WTC11 (cell line): ENCODE data around the gene NTRK1. TPM values are rescaled to one million over a fixed set of nuclear protein-coding genes. Genes with fewer than 3 reads are reported as not detected.

Experiments used
- ATAC-seq: fragments of 200-7000 bp; cut with Tn5 transposase; 2 replicates; pipeline ENCODE4 v1.10.0; 2021; ENCODE audit warnings: mild to moderate bottlenecking, moderate library complexity
- CTCF ChIA-PET: fragments of 300-600 bp; sonication (Branson Sonifier 250); formaldehyde crosslinking; loops from one replicate; lab custom pipeline; 2021; ENCODE audit warnings: antibody characterized with exemption; lab: Charles Lee
- POLR2A ChIA-PET: fragments of 350-600 bp; sonication (Branson Sonifier 250); formaldehyde crosslinking; loops from one replicate; lab custom pipeline; 2021; ENCODE audit warnings: antibody characterized with exemption; lab: Charles Lee
- DNase-seq: peaks from one replicate; pipeline ENCODE4 v3.0.0; 2021; ENCODE audit warnings: low spot score
- H3K27ac Mint-ChIP-seq: 2 replicates; pipeline ENCODE4 v1.8.0; 2021; ENCODE audit warnings: mixed read lengths
- H3K27me3 Mint-ChIP-seq: 2 replicates; pipeline ENCODE4 v1.8.0; 2021; ENCODE audit warnings: low read depth, mild to moderate bottlenecking, moderate library complexity, mixed read lengths
- H3K36me3 Mint-ChIP-seq: 2 replicates; pipeline ENCODE4 v1.8.0; 2021; ENCODE audit warnings: mixed read lengths
- H3K4me1 Mint-ChIP-seq: 2 replicates; pipeline ENCODE4 v1.8.0; 2022; ENCODE audit warnings: mixed read lengths
- H3K4me3 Mint-ChIP-seq: 2 replicates; pipeline ENCODE4 v1.8.0; 2021; ENCODE audit warnings: mild to moderate bottlenecking, moderate library complexity, mixed read lengths
- H3K9me3 Mint-ChIP-seq: 2 replicates; pipeline ENCODE4 v1.8.0; 2021; ENCODE audit warnings: mixed read lengths
- AR ChIP-seq: fragments of 250-450 bp; sonication (Bioruptor Pico); IDR thresholded peaks from 2 replicates; pipeline ENCODE4 v1.9.0; 2021; ENCODE audit warnings: mild to moderate bottlenecking
- ATF1 ChIP-seq: sonication (generic); formaldehyde crosslinking; IDR thresholded peaks from 2 replicates; pipeline ENCODE4 v1.8.1; 2023; ENCODE audit warnings: mild to moderate bottlenecking, moderate library complexity, missing genetic modification reagents
- ATF3 ChIP-seq: sonication (generic); formaldehyde crosslinking; conservative IDR thresholded peaks from 2 replicates; pipeline ENCODE4 v1.8.1; 2022; ENCODE audit warnings: mild to moderate bottlenecking, missing genetic modification reagents
- CDX4 ChIP-seq: fragments of 250-450 bp; sonication (Bioruptor Pico); IDR thresholded peaks from 2 replicates; pipeline ENCODE4 v1.9.0; 2021; ENCODE audit warnings: moderate library complexity, mild to moderate bottlenecking, inconsistent platforms, borderline replicate concordance
- EMX1 ChIP-seq: fragments of 250-450 bp; sonication (Bioruptor Pico); IDR thresholded peaks from 2 replicates; pipeline ENCODE4 v1.8.0; 2021; ENCODE audit warnings: mild to moderate bottlenecking
- FOXP1 ChIP-seq: sonication (generic); formaldehyde crosslinking; IDR thresholded peaks from 2 replicates; pipeline ENCODE4 v1.8.0; 2022; ENCODE audit warnings: missing genetic modification reagents, mild to moderate bottlenecking, moderate library complexity, borderline replicate concordance
- GRHL2 ChIP-seq: fragments of 250-450 bp; sonication (Bioruptor Pico); IDR thresholded peaks from 2 replicates; pipeline ENCODE4 v1.8.0; 2022; ENCODE audit warnings: mild to moderate bottlenecking, moderate library complexity; ENCODE audit not compliant: insufficient replicate concordance, severe bottlenecking
- GTF2I ChIP-seq: fragments of 250-450 bp; sonication (Bioruptor Pico); conservative IDR thresholded peaks from 2 replicates; pipeline ENCODE4 v1.4.0; 2021; ENCODE audit warnings: mild to moderate bottlenecking
- IRF1 ChIP-seq: sonication (generic); formaldehyde crosslinking; IDR thresholded peaks from 2 replicates; pipeline ENCODE4 v1.8.0; 2023; ENCODE audit warnings: missing genetic modification reagents
- KAT7 ChIP-seq: sonication (generic); formaldehyde crosslinking; IDR thresholded peaks from 2 replicates; pipeline ENCODE4 v1.8.1; 2023; ENCODE audit warnings: missing genetic modification reagents, mild to moderate bottlenecking, borderline replicate concordance
- NR3C1 ChIP-seq: sonication (generic); formaldehyde crosslinking; conservative IDR thresholded peaks from 2 replicates; pipeline ENCODE4 v1.8.1; 2023; ENCODE audit warnings: low read depth, mild to moderate bottlenecking, missing genetic modification reagents
- TEAD4 ChIP-seq: sonication (generic); formaldehyde crosslinking; IDR thresholded peaks from 2 replicates; pipeline ENCODE4 v1.8.0; 2022; ENCODE audit warnings: mild to moderate bottlenecking, missing genetic modification reagents
- ZBTB21 ChIP-seq: sonication (generic); formaldehyde crosslinking; IDR thresholded peaks from 2 replicates; pipeline ENCODE4 v1.8.1; 2023; ENCODE audit warnings: mild to moderate bottlenecking, missing genetic modification reagents, borderline replicate concordance
- ZNF416 ChIP-seq: fragments of 250-450 bp; sonication (Bioruptor Pico); IDR thresholded peaks from 2 replicates; pipeline ENCODE4 v1.9.0; 2021; ENCODE audit warnings: mild to moderate bottlenecking, inconsistent platforms
- ZNF423 ChIP-seq: fragments of 250-450 bp; sonication (Bioruptor Pico); IDR thresholded peaks from 2 replicates; pipeline ENCODE4 v2.1.2; 2022; ENCODE audit warnings: mild to moderate bottlenecking, moderate library complexity
- total RNA-seq: library from RNA; stranded (reverse); gene quantifications from 3 replicates; pipeline ENCODE4 v1.2.3, GENCODE V29; 2021
- TF ChIP-seq, protein P1 (sequence below): sonication (generic); formaldehyde crosslinking; IDR thresholded peaks from 2 replicates; pipeline ENCODE4 v1.8.0; 2023; ENCODE audit warnings: mild to moderate bottlenecking, missing genetic modification reagents
- TF ChIP-seq, protein P2 (sequence below): sonication (generic); formaldehyde crosslinking; IDR thresholded peaks from 2 replicates; pipeline ENCODE4 v1.8.1; 2023; ENCODE audit warnings: mild to moderate bottlenecking, missing genetic modification reagents, moderate library complexity
- TF ChIP-seq, protein P3 (sequence below): sonication (generic); formaldehyde crosslinking; IDR thresholded peaks from 2 replicates; pipeline ENCODE4 v1.8.1; 2022; ENCODE audit warnings: low read depth, missing genetic modification reagents, borderline replicate concordance

NTRK1 gene
- total RNA-seq, 1 experiment from 2014 or later: 0.42 TPM

DNA sequence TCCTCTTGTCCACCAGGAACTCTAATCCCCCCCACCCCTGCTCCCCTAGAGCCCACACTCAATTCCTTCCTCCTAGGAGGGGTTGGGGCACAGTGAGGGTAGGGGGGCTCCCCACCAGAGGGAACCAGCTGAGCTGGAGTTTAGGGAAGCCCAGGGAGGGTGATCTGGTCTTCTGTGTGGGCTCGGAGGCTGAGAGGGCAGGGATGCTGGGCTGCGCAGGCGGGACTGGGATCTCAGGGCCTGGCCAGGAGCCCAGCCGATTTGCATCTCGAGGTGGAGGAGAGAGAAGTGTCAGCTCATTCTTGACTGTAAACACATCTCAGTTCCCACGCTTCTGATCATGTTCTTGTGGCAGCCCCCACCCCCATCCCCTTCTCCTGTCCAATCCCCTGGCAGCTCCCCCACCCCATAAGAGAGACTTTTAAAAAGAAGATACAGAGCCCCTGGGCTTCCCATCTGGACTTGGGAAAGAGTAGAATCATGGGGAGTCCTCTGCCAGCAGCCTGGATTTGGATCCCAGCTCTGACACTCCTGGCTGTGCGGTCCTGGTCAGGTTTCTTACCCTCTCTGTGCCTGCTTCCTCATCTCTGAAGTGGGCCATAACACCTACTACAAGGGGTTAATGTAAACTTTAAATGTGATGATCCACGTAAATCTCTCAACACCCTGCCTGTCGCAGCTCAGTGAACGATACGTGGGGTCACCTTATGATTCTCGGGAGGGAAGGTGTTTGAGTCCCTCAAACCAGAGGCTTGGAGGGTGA lies 39.5 kb downstream of the NTRK1 start:
- peaks cover 19% of the 10 kb centered on the region for H3K27me3 Mint-ChIP-seq
- H3K27ac Mint-ChIP-seq: no peak overlapping the region
- H3K9me3 Mint-ChIP-seq: no peaks in the 10 kb centered on the region
- no peak for ATAC-seq
- TF ChIP-seq ZNF423 (CRISPR knock-in tag) (no peak), ATF1 (no peak), GRHL2 (CRISPR knock-in tag) (no peak), GTF2I (CRISPR knock-in tag) (no peak), CDX4 (no peak), NR3C1 (CRISPR knock-in tag) (no peak), ATF3 (CRISPR knock-in tag) (no peak), IRF1 (CRISPR knock-in tag) (no peak), FOXP1 (CRISPR knock-in tag) (no peak), TEAD4 (no peak), ZBTB21 (CRISPR knock-in tag) (no peak), AR (CRISPR knock-in tag) (no peak), KAT7 (no peak), EMX1 (CRISPR knock-in tag) (no peak), ZNF416 (CRISPR knock-in tag) (no peak)
- TF ChIP-seq, protein P1, sequence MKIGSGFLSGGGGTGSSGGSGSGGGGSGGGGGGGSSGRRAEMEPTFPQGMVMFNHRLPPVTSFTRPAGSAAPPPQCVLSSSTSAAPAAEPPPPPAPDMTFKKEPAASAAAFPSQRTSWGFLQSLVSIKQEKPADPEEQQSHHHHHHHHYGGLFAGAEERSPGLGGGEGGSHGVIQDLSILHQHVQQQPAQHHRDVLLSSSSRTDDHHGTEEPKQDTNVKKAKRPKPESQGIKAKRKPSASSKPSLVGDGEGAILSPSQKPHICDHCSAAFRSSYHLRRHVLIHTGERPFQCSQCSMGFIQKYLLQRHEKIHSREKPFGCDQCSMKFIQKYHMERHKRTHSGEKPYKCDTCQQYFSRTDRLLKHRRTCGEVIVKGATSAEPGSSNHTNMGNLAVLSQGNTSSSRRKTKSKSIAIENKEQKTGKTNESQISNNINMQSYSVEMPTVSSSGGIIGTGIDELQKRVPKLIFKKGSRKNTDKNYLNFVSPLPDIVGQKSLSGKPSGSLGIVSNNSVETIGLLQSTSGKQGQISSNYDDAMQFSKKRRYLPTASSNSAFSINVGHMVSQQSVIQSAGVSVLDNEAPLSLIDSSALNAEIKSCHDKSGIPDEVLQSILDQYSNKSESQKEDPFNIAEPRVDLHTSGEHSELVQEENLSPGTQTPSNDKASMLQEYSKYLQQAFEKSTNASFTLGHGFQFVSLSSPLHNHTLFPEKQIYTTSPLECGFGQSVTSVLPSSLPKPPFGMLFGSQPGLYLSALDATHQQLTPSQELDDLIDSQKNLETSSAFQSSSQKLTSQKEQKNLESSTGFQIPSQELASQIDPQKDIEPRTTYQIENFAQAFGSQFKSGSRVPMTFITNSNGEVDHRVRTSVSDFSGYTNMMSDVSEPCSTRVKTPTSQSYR (CRISPR knock-in tag): no peak
- TF ChIP-seq, protein P2, sequence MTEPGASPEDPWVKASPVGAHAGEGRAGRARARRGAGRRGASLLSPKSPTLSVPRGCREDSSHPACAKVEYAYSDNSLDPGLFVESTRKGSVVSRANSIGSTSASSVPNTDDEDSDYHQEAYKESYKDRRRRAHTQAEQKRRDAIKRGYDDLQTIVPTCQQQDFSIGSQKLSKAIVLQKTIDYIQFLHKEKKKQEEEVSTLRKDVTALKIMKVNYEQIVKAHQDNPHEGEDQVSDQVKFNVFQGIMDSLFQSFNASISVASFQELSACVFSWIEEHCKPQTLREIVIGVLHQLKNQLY (CRISPR knock-in tag): no peak
- TF ChIP-seq, protein P3, sequence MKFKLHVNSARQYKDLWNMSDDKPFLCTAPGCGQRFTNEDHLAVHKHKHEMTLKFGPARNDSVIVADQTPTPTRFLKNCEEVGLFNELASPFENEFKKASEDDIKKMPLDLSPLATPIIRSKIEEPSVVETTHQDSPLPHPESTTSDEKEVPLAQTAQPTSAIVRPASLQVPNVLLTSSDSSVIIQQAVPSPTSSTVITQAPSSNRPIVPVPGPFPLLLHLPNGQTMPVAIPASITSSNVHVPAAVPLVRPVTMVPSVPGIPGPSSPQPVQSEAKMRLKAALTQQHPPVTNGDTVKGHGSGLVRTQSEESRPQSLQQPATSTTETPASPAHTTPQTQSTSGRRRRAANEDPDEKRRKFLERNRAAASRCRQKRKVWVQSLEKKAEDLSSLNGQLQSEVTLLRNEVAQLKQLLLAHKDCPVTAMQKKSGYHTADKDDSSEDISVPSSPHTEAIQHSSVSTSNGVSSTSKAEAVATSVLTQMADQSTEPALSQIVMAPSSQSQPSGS (CRISPR knock-in tag): no peak
- ChIA-PET CTCF (interaction anchor here (1.1 to 5.1 kb wide), 4 partner anchors 8 to 27 kb away, joined by 3 to 42 read pairs (median 18); no protein-coding TSS in a partner anchor), POLR2A (no interaction called here)
- no peak for DNase-seq
- no peaks in the 10 kb centered on the region for H3K36me3 Mint-ChIP-seq
- H3K4me1 Mint-ChIP-seq: peaks cover 14% of the 10 kb centered on the region
- no peak overlapping the region for H3K4me3 Mint-ChIP-seq
